Gastrocnemius medialis (tissue), 4 donors: ENCODE data around the gene TRIM15.

Source experiments
- CTCF ChIP-seq, 5 experiments: fragments of 450-650 bp in 3 of 5; fragments of 200-600 bp in 2 of 5; sonication (generic) in 2 of 5; IDR thresholded peaks in 4 of 5; conservative IDR thresholded peaks in 1 of 5; 1 replicate in 4 of 5; 2 replicates in 1 of 5; pipeline ENCODE4 v1.5.1; 2016 to 2019; ENCODE audit warnings: antibody characterized with exemption in 5 of 5, mild to moderate bottlenecking in 3 of 5, moderate library complexity in 3 of 5
- POLR2A ChIP-seq, 2 donors: fragments of 450-650 bp; IDR thresholded peaks; one replicate each; pipeline ENCODE4 v1.6.1; 2017; ENCODE audit warnings: antibody characterized with exemption in 2 of 2, mild to moderate bottlenecking in 2 of 2, moderate library complexity in 2 of 2

- TF ChIP-seq CTCF (IDR thresholded peaks at IDR 0.05 in 4 of 5, conservative IDR thresholded peaks at IDR 0.05 in 1 of 5) (no peak), POLR2A (IDR thresholded peaks at IDR 0.05) (no peak)
These were observed 16.2 kb upstream of the TRIM15 start for GRCh38 chr6:30147096-30147495.
